GM12878 (cell line): Measurements from ENCODE around the gene CMA1. TPM values are rescaled to one million over a fixed set of nuclear protein-coding genes. Genes with fewer than 3 reads are reported as not detected.
A peak's percentile ranks its signal among the peaks of the same experiment; 100 is the strongest.
"Not testable (repeated sequence)": the region's sequence is repeated elsewhere in the genome, so short reads cannot be mapped to it uniquely, and the experiment has no call there.

Experiments used
- ATAC-seq: fragments of 200-7000 bp; cut with Tn5 transposase; 3 replicates; pipeline ENCODE4 v1.9.1; 2020; ENCODE audit warnings: mild to moderate bottlenecking, moderate library complexity
- BruUV-seq: library from RNA; stranded (reverse); fragments of 400-500 nt; replicated peaks from 2 replicates; lab custom pipeline; 2021; lab: Mats Ljungman, UMichigan
- CTCF ChIA-PET: fragments of 300-600 bp; sonication (Branson Sonifier 250); formaldehyde crosslinking; extraction: SDS; loops from one replicate; lab custom pipeline; 2021; ENCODE audit warnings: inconsistent platforms; lab: Yijun Ruan, JAX
- POLR2A ChIA-PET: fragments of 350-600 bp; formaldehyde crosslinking; extraction: SDS; loops from one replicate; lab custom pipeline; 2021; ENCODE audit warnings: inconsistent platforms; lab: Charles Lee
- RAD21 ChIA-PET: fragments of 300-600 bp; sonication (Branson Sonifier 250); formaldehyde crosslinking; loops from one replicate; lab custom pipeline; 2023; ENCODE audit warnings: antibody characterized with exemption; ENCODE audit not compliant: unreplicated experiment; lab: Charles Lee
- SMC1A ChIA-PET: fragments of 300-600 bp; sonication (Branson Sonifier 250); formaldehyde crosslinking; loops from one replicate; lab custom pipeline; 2023; ENCODE audit not compliant: unreplicated experiment, uncharacterized antibody; lab: Charles Lee
- DNase-seq: peaks from one replicate; pipeline ENCODE4 v3.0.0-alpha.2; 2011; ENCODE audit warnings: low read depth, low spot score
- FAIRE-seq: peaks from 3 replicates; lab custom pipeline; 2011; peaks lifted over from hg19 to GRCh38; lab: Jason Lieb, UNC
- H2AFZ ChIP-seq: 2 replicates; pipeline ENCODE4 v1.6.0; 2011; ENCODE audit warnings: low read depth, low read length, control low read depth; ENCODE audit not compliant: control insufficient read depth
- H3K27ac ChIP-seq: 2 replicates; pipeline ENCODE4 v1.5.1; 2011; ENCODE audit warnings: control low read depth; ENCODE audit not compliant: control insufficient read depth, insufficient read depth
- H3K27me3 ChIP-seq, 2 experiments: replicated peaks in 1 of 2; 2 replicates each; pipeline versions ENCODE4 v1.6.0 to v1.6.1; 2011; ENCODE audit warnings: low read length in 1 of 2; ENCODE audit not compliant: control insufficient read depth in 2 of 2, insufficient read depth in 2 of 2
- H3K36me3 ChIP-seq, 2 experiments: 2 replicates each; pipeline ENCODE4 v1.5.1; 2011; ENCODE audit warnings: low read length in 1 of 2; ENCODE audit not compliant: control insufficient read depth in 2 of 2, insufficient read depth in 2 of 2
- H3K4me1 ChIP-seq: 2 replicates; pipeline ENCODE4 v1.6.1; 2011; ENCODE audit warnings: mild to moderate bottlenecking, low read length, moderate library complexity, mixed read lengths; ENCODE audit not compliant: control insufficient read depth, insufficient read depth
- H3K4me2 ChIP-seq: 2 replicates; pipeline ENCODE4 v1.6.0; 2011; ENCODE audit warnings: control low read depth; ENCODE audit not compliant: control insufficient read depth, insufficient read depth
- H3K4me3 ChIP-seq: fragments of 200-600 bp; sonication (generic); 2 replicates; pipeline ENCODE4 v1.5.1; 2016
- H3K79me2 ChIP-seq: 2 replicates; pipeline ENCODE4 v1.6.0; 2011; ENCODE audit warnings: low read length; ENCODE audit not compliant: control insufficient read depth, insufficient read depth
- H3K9ac ChIP-seq: 2 replicates; pipeline ENCODE4 v1.8.0; 2011; ENCODE audit warnings: low read length, control low read depth, mixed read lengths; ENCODE audit not compliant: control insufficient read depth, insufficient read depth
- H3K9me3 ChIP-seq: replicated peaks from 3 replicates; pipeline ENCODE4 v1.5.1; 2011; ENCODE audit warnings: mild to moderate bottlenecking, low read length; ENCODE audit not compliant: control insufficient read depth, insufficient read depth
- H4K20me1 ChIP-seq: 2 replicates; pipeline ENCODE4 v1.6.0; 2011; ENCODE audit not compliant: control insufficient read depth, insufficient read depth
- NBN ChIP-seq: fragments of 450-650 bp; IDR thresholded peaks from 2 replicates; pipeline ENCODE4 v1.6.1; 2016
- RB1 ChIP-seq: fragments of 450-650 bp; formaldehyde crosslinking; IDR thresholded peaks from 2 replicates; pipeline ENCODE4 v1.6.1; 2017; ENCODE audit warnings: mild to moderate bottlenecking, borderline replicate concordance
- WGBS: methylation state at CpG from one replicate; pipeline ENCODE4 v1.1.6; 2016; ENCODE audit warnings: low lambda C conversion rate; ENCODE audit not compliant: insufficient replicate concordance, insufficient coverage; ENCODE audit errors: missing lambda C conversion rate; 5-methylcytosine and 5-hydroxymethylcytosine counted together
- in situ Hi-C: fragments of 300-500 bp; cut with MboI; formaldehyde crosslinking; loops from 9 replicates; pipeline ENCODE4 v1.14.3; 2018; ENCODE audit warnings: mixed read lengths
- intact Hi-C: fragments of 100-400 bp; cut with micrococcal nuclease; formaldehyde crosslinking; loops from one replicate; pipeline ENCODE4 v1.14.2; 2022; ENCODE audit not compliant: unreplicated experiment
- polyA plus RNA-seq, 11 experiments: library from polyadenylated mRNA; depleted of rRNA in 4 of 11; unstranded in 6 of 11; stranded (reverse) in 5 of 11; fragments of >200 nt; fragmentation: Nextera tagmentation in 4 of 11; fragmentation: Illumina TruSeq in 1 of 11; extraction: Ambion mirVana in 4 of 11; extraction: Trizol in 1 of 11; gene quantifications; 1 replicate in 1 of 11; 2 replicates in 10 of 11; pipeline versions ENCODE4 v1.2.1 to v1.2.3, GENCODE V29; 2011 to 2016; ENCODE audit warnings: inconsistent platforms in 2 of 11, missing spikeins in 2 of 11, low read depth in 1 of 11
- total RNA-seq, 4 experiments: library from RNA; depleted of rRNA in 3 of 4; stranded (reverse); fragments of >200 nt in 3 of 4; fragmentation: Illumina TruSeq in 1 of 4; extraction: Trizol in 1 of 4; gene quantifications; 2 replicates each; pipeline versions ENCODE4 v1.2.1 to v1.2.3, GENCODE V29; 2013 to 2021
- TF ChIP-seq, protein P1 (sequence below): fragments of 450-650 bp; IDR thresholded peaks from 2 replicates; pipeline ENCODE4 v1.6.1; 2017; ENCODE audit warnings: mild to moderate bottlenecking, moderate library complexity
- TF ChIP-seq, protein P2 (sequence below): IDR thresholded peaks from 2 replicates; pipeline ENCODE4 v1.6.1; 2011; ENCODE audit warnings: borderline replicate concordance, low read depth, mild to moderate bottlenecking, moderate library complexity, mixed read lengths, low read length; ENCODE audit not compliant: insufficient read depth; ENCODE audit errors: extremely low read length
- TF ChIP-seq, protein P3 (sequence below): IDR thresholded peaks from 2 replicates; pipeline ENCODE4 v1.6.1; 2011; ENCODE audit warnings: borderline replicate concordance, low read depth, mild to moderate bottlenecking, moderate library complexity, low read length; ENCODE audit not compliant: insufficient read depth, poor library complexity, severe bottlenecking

CMA1 gene
- total and polyA plus RNA-seq, 10 of the 15 experiments (the other 5 are each of a cell fraction or from before 2014, with no cell fraction given), result not detected

DNA sequence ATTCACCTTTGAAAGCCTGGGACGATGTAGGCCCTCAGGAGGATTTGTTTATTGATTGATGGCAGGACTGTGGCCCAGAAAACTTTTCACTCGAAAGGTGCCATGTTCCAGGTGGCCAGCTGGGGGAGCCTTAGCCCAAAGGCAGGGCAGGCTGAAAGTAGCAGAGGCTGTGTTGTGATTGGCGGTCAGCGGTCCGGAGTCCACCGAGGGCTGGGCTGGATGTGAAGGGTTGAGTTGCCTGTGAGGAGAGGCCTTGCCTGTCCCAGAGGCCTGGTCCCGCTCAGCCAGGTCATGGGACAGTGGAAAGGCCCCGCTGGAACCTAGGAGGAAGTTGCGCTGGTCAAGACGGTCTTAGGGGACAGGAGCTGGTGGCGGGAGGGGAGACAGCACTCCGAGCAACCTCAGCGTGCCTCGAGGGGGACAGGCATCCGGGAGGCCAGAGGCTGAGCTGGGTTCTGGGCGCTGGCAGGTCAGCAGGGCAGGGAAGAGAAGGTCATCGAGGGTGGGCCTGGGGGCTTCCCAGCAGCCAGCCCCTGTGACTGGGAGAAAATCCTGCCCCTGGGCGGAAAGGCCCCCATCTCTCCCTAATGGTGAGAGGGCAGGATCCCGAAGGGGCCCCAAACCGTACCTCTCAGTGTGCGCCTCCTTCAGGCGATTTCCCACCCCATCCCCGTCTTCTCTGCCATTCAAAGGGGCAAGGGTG, 26.3 kb downstream of the CMA1 start (continued):
- TF ChIP-seq, protein P1, sequence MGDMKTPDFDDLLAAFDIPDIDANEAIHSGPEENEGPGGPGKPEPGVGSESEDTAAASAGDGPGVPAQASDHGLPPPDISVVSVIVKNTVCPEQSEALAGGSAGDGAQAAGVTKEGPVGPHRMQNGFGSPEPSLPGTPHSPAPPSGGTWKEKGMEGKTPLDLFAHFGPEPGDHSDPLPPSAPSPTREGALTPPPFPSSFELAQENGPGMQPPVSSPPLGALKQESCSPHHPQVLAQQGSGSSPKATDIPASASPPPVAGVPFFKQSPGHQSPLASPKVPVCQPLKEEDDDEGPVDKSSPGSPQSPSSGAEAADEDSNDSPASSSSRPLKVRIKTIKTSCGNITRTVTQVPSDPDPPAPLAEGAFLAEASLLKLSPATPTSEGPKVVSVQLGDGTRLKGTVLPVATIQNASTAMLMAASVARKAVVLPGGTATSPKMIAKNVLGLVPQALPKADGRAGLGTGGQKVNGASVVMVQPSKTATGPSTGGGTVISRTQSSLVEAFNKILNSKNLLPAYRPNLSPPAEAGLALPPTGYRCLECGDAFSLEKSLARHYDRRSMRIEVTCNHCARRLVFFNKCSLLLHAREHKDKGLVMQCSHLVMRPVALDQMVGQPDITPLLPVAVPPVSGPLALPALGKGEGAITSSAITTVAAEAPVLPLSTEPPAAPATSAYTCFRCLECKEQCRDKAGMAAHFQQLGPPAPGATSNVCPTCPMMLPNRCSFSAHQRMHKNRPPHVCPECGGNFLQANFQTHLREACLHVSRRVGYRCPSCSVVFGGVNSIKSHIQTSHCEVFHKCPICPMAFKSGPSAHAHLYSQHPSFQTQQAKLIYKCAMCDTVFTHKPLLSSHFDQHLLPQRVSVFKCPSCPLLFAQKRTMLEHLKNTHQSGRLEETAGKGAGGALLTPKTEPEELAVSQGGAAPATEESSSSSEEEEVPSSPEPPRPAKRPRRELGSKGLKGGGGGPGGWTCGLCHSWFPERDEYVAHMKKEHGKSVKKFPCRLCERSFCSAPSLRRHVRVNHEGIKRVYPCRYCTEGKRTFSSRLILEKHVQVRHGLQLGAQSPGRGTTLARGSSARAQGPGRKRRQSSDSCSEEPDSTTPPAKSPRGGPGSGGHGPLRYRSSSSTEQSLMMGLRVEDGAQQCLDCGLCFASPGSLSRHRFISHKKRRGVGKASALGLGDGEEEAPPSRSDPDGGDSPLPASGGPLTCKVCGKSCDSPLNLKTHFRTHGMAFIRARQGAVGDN, result no peak
- TF ChIP-seq, protein P2, sequence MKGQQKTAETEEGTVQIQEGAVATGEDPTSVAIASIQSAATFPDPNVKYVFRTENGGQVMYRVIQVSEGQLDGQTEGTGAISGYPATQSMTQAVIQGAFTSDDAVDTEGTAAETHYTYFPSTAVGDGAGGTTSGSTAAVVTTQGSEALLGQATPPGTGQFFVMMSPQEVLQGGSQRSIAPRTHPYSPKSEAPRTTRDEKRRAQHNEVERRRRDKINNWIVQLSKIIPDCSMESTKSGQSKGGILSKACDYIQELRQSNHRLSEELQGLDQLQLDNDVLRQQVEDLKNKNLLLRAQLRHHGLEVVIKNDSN, result no peak
- TF ChIP-seq NBN (0 out of 2 replicates have a peak, but pooled peaks have one; percentile 38), RB1 (peak; percentile 47; the same call in 1 of the 2 replicates)
- TF ChIP-seq, protein P3, sequence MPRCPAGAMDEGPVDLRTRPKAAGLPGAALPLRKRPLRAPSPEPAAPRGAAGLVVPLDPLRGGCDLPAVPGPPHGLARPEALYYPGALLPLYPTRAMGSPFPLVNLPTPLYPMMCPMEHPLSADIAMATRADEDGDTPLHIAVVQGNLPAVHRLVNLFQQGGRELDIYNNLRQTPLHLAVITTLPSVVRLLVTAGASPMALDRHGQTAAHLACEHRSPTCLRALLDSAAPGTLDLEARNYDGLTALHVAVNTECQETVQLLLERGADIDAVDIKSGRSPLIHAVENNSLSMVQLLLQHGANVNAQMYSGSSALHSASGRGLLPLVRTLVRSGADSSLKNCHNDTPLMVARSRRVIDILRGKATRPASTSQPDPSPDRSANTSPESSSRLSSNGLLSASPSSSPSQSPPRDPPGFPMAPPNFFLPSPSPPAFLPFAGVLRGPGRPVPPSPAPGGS, result no peak

DNA sequence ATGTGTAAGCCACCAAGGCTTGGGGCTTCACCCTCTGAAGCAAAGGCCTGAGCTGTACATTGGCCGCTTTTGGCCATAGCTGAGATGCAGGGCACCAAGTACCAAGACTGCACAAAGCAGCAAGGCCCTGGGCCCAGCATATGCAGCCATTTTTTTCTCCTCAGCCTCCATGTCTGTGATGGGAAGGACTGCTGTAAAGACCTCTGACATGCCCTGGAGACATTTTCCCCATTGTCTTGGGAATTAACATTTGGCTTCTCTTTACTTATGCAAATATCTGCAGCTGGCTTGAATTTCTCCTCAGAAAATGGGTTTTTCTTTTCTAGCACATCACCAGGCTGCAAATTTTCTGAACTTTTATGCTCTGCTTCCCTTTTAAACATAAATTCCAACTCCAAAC, 28.1 kb downstream of the CMA1 start:
- H3K27me3 ChIP-seq, BruUV-seq, H3K9me3 ChIP-seq, ATAC-seq, H3K36me3 ChIP-seq, RAD21 ChIA-PET, H2AFZ ChIP-seq, H3K4me3 ChIP-seq, CTCF ChIA-PET, FAIRE-seq, POLR2A ChIA-PET, DNase-seq, H3K27ac ChIP-seq, H3K79me2 ChIP-seq, SMC1A ChIA-PET, H4K20me1 ChIP-seq, H3K9ac ChIP-seq, H3K4me2 ChIP-seq: not testable (repeated sequence)
- intact Hi-C loops (loop anchor here (2.0 to 10.0 kb wide), 2 partner anchors 125 to 199 kb away; partner anchors contain the start of gene GZMH), in situ Hi-C loops (loop anchor here (10.0 kb wide), 1 partner anchor 205 kb away; no protein-coding TSS in a partner anchor)
- peaks cover 13% of the 10 kb centered on the region for H3K4me1 ChIP-seq
- 5% methylated on average over 1 of the region's 1 CpG for WGBS
